Activated CD4-positive, alpha-beta T cell treated with anti-CD3 and anti-CD28 coated beads, Interleukin-2, amount 50 U/mL, for 1 hour (primary cell): ENCODE measurements around the gene TAS2R19.
"Not testable (repeated sequence)": the region's sequence is repeated elsewhere in the genome, so short reads cannot be mapped to it uniquely, and the experiment has no call there.

Source experiments
- DNase-seq: peaks from one replicate; pipeline ENCODE4 v3.0.0-alpha.2; 2020

The TAS2R19 gene

DNA sequence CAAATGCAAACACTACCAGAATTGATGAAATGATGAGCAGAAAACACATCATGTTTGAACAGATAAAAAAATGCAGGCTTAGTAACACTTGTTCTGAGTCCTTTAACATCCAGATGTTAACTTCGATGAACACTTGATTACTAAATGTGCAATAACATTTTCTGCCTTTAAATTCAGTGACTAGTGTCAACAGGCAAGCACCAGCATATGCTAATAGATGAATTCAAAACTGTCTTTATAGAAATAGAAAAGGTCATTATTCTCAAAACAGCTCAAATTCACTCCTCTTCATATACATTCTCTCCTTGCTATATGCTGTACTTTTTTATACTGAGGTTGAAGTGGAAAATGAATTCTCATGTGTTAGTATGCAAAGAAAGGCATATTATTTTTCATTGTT is at the start of gene TAS2R19:
TAS2R19 (minus strand) TSS at position 101 of the 400 bp plus-strand sequence; CDS start at position 52, 49 bp downstream.
- no peak for DNase-seq

DNA sequence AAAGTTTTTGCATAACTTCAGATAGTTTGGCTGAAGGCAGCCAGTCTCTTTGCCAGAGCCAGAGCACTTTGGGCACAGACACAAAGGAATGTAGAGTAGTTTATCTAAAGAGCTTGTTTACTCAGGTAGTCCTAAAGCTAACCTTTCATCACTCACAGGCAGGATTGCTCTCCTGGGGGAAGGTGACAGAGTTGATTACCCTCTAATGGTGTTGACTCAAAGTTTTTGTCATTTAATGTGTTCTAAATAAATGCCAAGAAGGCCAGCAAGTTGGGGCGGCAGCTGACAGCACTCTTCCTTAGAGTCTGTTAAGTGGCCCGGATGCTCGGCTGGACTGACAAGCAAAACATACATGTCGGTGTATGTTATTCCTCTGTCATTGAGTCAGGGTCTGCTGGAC is 49.0 kb upstream of the TAS2R19 start:
- no peak for DNase-seq

DNA sequence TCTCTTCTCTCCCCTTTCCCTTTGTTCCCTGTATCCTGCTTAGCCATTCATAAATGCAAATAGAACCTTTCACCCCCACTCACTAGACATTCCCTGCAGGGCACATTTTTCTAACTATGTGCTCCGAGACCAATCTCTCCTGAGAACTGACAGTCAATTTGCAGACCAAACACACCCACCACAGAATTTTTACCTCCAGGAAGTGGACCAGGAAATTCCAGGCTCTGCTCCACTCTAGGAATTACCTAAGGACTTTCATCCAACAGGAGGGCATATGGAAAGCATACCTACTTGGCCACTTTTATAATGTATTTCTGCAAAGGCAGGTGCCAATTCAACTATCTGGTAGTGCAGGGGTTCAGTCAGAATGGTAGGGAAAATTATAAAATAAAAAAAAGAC is 48.6 kb upstream of the TAS2R19 start:
- DNase-seq = no peak

- DNase-seq = no peak
Measured at GRCh38 chr12:11069854-11070365, 47.5 kb upstream of the TAS2R19 start.

DNA sequence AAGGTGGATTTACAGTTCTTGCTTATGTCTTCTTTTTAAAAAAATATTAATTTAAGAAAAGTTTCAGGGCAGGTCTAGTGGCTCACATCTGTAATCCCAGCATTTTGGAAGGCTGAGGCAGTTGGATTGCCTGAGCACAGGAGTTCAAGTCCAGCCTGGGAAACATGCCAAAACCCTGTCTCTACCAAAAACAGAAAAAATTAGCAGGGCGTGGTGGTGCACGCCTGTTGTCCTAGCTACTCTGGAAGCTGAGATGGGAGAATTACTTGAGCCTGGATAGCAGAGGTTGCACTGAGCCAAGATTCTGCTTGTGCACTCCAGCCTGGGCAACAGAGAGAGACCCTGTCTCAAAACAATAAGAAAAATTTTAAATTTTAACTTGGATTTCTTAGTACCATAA is 45.1 kb upstream of the TAS2R19 start:
- DNase-seq = no peak

GRCh38 chr12:11062194-11062593 is 39.8 kb upstream of the TAS2R19 start, which contains the start of gene TAS2R46:
TSS of gene TAS2R46 (minus strand) at chr12:11062294. CDS start at chr12:11062294, 0 bp downstream.
- not testable (repeated sequence) for DNase-seq

- DNase-seq = no peak
Measured at GRCh38 chr12:11059784-11060183, 37.4 kb upstream of the TAS2R19 start.

- no peak for DNase-seq
Measured at GRCh38 chr12:11059041-11059440, 36.6 kb upstream of the TAS2R19 start.

DNA sequence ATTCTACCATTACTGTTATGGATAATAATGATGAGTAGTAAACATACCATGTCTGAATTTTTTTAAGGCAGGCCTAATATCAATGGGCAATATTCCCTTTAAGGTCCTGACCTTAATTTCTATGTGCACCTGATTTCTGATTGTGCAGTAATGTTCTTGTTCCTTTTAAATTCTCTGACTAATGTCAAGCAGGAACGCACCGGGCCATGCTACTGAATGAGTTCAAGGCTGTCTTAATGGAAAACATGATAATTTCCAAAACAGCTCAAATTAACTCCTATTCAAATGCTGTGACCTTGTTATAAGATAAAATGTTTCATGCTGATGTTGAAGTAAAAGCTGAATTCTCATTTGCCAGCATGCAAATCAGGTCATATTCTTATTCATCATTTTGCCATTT is 32.9 kb upstream of the TAS2R19 start:
- no peak for DNase-seq

DNA sequence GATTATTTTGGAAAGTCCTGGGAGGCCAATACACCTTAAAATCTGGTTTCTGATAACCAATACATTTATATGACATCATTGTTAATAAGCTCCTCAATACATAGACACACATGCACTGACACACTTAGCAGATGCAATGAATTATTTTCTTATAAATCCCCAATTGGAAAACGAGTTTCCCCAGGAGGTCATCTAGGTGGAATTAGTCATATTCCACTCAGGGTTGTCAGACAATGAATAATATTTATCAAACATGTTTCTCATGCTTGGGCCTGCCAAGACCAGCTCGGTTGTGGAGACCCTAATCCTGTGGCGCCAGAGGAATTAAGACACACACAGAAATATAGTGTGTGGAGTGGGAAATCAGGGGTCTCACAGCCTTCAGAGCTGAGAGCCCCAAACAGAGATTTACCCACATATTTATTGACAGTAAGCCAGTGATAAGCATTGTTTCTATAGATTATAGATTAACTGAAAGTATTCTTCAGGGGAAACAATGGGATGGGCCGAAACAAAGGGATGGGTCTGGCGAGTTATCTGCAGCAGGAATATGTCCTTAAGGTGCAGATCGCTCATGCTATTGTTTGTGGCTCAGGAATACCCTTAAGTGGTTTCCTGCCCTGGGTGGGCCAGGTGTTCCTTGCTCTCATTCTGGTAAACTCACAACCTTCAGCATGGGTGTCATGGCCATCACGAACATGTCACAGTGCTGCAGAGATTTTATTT is 27.5 kb upstream of the TAS2R19 start:
- DNase-seq = not testable (repeated sequence)

GRCh38 chr12:11041366-11041765 is 18.9 kb upstream of the TAS2R19 start:
- not testable (repeated sequence) for DNase-seq

DNA sequence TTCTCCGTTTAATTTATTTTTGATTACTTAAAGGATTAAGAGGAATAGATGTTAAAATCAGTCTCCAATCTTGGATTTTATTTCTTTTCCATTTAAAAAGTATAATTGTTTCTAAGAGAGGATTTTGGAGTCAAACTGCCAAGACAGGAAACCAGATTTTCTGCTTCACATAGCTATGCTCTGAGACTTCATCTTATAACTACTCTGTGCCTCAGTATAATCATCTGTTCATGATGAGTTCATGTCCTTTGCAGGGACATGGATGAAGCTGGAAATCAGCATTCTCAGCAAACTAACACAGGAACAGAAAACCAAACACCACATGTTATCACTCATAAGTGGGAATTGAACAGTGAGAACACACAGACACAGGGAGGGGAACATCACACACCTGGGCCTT is 17.7 kb upstream of the TAS2R19 start:
- no peak for DNase-seq

DNA sequence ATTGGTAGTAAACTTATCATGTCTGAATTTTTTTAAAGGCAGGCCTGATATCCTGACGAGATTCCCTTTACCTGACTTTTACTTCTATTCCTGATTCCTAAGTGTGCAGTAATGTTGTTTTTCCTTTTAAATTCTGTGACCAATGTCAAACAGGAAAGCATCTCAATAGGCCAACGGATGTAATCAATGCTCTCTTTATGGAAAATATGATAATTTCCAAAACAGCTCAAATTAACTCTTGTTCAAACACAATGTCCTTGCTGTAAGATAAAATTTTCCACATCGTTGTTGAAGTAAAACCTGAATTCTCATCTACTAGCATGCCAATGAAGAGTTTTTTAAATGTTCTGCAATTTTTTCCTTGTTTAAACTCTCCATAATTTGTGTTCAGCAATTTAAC is 16.8 kb upstream of the TAS2R19 start:
- no peak for DNase-seq

GRCh38 chr12:11033959-11034358 is 11.5 kb upstream of the TAS2R19 start:
- DNase-seq = not testable (repeated sequence)

DNA sequence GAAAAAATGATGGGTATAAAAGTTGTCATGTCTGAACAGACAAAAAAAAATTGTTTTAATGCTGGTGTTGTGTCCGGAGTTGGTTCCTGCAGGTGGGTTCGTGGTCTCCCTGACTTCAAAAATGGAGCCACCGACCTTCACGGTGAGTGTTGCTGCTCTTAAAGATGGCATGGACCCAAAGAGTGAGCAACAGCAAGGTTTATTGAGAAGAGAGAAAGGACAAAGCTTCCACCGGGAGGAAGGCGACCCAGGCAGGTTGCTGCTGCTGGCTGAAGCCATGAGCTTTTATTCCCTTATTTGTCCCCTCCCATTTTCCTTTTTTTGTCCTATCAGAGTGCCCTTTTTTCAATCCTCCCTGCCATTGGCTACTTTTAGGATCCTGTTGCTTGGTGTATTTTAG is 8.9 kb upstream of the TAS2R19 start, which contains the start of gene TAS2R31:
TAS2R31 (minus strand) TSS at position 101 of the 400 bp plus-strand sequence; CDS start at position 29, 72 bp downstream.
- DNase-seq = no peak

DNA sequence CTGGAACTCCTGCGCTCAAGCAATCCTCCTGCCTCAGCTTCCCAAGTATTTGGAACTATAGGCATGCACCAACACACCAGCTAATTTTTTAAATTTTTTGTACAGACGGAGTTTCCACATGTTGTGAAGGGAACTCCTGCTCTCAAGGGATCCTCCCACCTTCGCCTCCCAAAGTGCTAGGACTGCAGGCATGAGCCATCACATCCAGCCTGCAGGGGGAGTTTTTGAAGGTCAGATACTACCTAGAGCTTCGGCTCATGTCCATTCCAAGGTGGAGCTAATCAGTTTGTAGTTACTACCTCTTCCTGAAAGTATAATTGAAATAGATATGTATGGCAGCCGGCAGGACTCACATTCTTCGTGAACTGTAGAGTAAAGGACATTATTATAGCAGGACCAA is 3.7 kb upstream of the TAS2R19 start:
- no peak for DNase-seq

- no peak for DNase-seq
Measured at GRCh38 chr12:11023387-11023786, 967 bp upstream of the TAS2R19 start.

DNA sequence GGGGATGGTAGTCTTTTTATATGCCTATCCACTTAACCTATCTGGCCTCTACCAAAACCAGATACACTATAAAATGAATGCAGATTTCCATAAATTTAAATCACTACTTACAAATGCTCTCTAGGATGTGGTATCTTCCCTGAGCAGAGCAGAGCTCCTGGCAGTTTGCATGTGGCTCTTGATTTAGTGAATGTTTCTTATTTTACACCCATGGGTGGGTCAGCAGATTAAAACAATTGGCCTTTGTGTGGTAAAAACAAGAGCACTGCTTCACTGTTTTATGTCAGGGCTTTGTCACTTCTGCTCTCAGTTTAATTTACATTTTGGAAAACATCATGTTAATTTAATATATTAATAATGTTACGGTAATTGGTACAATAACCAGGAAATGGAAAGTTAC is 5.5 kb downstream of the TAS2R19 start:
- no peak for DNase-seq

DNA sequence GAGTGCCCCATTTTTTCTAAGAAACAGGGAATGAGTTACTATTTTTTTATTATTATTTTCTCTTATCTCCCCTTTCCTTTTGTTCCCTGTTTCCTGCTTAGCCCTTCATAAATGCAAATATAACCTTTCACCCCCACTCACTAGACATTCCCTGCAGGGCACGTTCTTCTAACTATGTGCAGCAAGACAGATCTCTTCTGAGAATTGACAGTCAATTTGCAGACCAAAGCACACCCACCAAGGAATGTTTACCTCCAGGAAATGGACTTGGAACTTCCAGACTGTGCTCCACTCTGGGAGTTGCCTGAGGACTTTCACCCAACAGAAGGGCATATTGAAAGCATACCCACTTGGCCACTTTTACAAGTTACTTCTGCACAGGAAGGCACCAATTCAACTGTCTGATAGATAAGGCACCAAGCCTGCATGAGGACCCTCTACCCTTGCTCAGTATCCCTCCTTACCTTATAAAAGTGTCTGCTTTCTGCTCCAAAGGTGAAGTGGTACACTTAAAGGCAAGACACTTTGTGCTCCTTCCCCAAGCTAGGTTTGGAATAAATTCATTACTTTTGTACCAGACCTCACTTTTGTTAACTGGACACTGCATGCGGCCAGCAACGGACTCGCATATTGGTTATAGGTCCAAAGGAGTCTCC is 6.5 kb downstream of the TAS2R19 start:
- no peak for DNase-seq

DNA sequence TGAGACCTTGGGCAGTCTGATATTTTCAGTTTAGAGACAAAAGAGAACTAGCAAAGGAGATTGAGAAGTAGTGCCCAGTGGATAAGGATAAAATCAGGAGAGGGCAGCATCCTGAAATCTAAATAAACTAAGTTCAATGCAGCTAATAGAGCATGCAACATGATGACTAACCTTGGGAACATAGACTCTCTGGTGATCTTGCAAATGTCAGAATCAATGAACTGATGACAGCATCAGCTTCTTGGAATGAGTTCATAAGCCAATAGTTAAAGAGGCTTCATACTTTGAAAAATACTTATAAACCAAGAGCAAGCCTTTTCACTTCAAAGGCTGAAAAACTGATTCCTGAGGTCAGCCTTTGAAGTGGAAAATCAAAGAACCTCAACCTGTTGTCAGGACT is 8.2 kb downstream of the TAS2R19 start:
- DNase-seq = no peak

DNA sequence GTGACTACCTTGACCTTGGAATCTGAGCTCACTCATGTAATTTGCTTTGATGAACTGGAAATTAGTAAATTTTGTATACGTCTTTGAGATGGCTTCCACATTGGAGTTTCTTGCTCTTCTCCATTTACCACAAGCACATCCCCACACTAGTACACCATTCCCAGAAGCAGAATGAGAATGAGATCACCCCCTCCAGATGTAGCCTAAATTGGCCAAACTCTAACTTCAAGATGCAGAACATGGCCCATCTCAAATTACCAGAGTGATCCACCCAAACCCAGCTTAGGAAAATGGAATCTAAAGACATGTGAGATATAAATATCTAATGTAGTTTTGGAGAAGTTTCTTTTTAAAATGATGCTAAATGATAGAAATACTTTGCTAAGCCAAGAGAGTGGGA is 14.8 kb downstream of the TAS2R19 start:
- no peak for DNase-seq

DNA sequence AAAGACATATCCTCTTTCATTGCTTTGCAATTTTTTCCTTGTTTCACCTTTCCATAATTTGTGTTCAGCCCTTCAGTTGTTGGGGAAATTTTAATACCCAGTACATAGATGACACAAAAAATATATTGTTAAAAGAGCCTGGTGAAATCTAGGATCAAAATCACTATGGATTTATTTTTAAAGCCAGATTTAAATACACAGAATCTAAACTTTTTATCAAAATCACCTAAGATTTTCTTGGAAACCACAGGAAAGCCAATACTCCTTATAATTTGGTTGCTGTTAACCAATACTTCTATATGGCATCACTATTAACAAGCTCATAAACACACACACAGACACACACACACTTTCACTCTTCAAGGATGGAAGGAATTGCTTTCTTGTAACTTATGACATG is 24.2 kb downstream of the TAS2R19 start, which contains the start of gene TAS2R20:
TAS2R20 (minus strand) TSS at position 101 of the 400 bp plus-strand sequence. CDS start 429 bp downstream, outside the sequence.
- DNase-seq = no peak

DNA sequence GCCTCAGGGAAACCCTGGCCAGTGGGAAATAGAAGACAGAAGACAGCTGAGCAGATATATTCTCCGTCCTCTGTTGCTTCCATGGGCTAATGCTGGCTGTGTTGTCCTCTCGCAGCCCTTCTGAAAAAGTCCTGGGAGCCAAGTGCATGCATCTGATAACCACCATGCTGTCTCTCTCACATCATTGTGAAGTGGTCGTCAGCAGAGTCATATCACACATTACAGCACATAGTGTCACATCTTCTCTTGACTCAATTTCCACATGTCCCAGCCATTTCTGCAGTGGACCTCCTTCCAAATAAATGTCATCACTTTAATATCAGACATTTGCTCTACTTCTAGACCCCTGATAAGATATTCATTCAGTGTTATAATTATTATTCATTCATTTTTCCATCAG is 28.1 kb downstream of the TAS2R19 start:
- no peak for DNase-seq

DNA sequence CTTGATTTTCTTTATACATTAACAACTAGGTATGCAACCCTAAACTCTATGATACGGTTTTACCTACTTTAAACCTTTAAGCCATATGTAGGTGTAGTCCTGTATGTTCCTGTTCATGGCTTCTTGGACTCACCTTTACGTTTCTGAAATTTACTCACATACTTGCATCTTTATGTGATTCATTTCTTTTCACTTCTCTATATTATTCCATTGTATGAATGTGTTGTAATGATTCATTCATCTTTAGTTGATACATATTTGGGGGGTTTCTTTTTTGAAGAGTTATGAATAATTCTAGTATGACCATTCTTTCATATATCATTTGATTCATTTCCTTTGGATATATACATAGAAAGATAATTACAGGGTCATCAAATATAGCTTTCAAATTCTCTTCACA is 33.3 kb downstream of the TAS2R19 start:
- no peak for DNase-seq
